ENCODE data around the gene CATSPERZ. TPM values are rescaled to one million over a fixed set of nuclear protein-coding genes. Genes with fewer than 3 reads are reported as not detected.

The CATSPERZ gene
- total RNA-seq, 2 donors from 2014 or later = 0.55 TPM; not detected in 1

DNA sequence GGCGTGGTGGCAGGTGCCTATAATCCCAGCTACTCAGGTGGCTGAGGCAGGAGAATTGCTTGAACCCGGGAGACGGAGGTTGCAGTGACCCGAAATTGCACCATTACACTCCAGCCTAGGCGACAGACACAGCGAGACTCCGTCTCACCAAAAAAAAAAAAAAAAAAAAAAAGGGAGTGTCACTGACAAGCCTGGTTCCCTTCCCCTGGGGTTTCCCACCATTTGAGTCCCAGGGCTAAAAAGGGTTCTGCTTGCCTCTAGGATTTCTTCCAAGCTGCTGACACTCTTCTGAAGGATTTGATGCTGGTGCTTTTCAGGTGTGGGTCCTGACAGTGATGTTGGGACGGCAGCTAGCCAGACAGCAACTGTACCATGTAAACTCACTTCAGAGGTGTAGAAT, 38.6 kb downstream of the CATSPERZ start:
- Mint-ChIP-seq H3K27ac (peak overlapping the region in 1 of 2 donors; percentile 83), H3K9me3 (no peaks in the 10 kb centered on the region), H3K36me3 (peaks cover 5 to 10% of the 10 kb centered on the region in 2 donors)
- DNase-seq (ENCODE audit: low spot score in 2 of 2) (no peak), ATAC-seq (no peak)

DNA sequence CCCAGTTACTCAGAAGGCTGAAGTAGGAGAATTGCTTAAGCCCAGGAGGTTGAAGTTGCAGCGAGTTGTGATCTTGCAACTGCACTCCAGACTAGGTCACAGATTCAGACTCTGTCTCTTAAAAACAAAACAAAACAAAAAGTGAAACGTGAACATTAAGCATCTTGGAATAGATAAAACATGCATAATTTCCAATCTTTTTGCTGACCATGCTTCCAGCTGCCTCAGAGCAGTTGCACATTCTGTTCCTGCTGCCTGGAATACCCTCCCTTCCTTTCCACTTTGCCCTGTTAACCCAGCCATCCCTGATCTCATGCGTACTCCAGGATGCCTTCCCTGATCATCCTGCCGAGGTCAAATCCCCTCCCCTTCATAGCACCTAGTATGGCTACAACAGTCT, 39.1 kb downstream of the CATSPERZ start:
- Mint-ChIP-seq H3K27ac (peak overlapping the region; percentile 83 to 95), H3K9me3 (no peaks in the 10 kb centered on the region), H3K36me3 (peaks cover 5 to 10% of the 10 kb centered on the region in 2 donors)
- ATAC-seq (no peak), DNase-seq (ENCODE audit: low spot score in 2 of 2) (no peak)

DNA sequence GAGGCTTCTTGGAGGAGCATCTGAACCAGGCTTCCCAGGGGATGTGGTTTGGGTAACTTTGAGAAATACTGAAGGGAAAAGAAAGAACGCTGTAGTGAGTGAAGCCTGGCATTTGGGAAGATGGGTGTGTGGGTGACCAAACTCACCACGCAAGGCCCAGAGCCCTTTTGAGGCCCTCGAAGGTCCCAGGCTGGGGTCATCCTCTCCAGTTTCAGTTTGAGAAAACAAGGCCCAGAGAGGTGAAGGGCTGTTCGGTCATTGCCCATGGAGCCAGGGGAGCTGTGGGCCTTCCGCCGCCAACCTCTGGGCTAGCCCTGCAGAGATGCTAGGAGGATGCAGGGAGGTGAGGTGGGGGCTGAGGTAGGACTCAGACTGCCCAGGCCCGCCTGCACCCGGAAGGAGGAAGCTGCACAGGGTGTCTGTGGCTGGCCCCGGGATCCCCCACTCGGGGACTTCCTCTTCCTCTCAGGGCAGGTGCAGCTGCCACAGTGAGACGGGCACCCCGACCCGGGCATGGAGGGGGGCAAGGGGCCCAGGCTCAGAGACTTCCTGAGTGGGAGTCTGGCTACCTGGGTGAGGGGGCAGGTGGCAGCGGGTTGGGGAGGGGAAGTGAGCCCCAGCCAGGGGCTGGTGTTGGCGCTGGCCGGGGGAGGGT, 39.7 kb downstream of the CATSPERZ start, which contains the start of gene CCDC88B:
Gene CCDC88B, plus strand, starts transcription at position 451 of the 655 bp plus-strand sequence. Its CDS starts 63 bp downstream, at position 514.
- peak; percentile 80 to 85 for DNase-seq (ENCODE audit: low spot score in 2 of 2)
- H3K27ac Mint-ChIP-seq = peak within 1 kb of the TSS; percentile 83 to 95
- peak; percentile 76 to 85 for ATAC-seq
- H3K36me3 Mint-ChIP-seq = peaks cover 5 to 10% of the 10 kb centered on the region in 2 donors
- H3K9me3 Mint-ChIP-seq = no peaks in the 10 kb centered on the region

DNA sequence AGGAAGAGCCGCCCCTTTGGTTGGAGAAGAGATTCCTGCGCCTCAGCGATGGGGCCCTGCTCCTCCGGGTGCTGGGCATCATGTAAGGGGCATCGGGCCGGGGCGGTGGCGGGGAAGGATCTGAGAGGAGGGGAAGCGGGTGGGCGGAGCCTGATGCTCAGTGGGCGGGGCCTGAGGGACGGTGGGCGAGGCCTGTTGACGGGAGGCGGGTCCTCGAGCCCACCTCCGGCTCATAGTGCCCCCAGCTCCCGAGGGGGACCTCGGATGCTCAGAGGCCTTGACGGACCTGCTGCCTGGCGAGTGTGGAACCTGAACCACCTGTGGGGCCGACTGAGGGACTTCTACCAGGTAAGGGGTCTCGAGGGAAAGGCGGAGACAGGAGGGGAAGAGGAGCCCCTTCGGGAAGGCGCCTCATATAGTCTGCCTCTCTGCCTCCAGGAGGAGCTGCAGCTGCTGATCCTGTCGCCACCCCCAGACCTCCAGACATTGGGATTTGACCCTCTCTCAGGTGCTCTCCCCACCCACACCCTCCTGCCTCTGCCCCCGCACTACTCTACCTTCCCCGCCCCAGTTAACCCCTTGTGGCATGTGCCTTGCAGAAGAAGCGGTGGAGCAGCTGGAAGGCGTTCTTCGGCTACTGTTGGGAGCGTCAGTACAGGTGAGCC, 40.6 kb downstream of the CATSPERZ start:
- DNase-seq (ENCODE audit: low spot score in 2 of 2) = peak in 1 of 2 donors; percentile 85
- Mint-ChIP-seq H3K27ac (peak overlapping the region; percentile 83 to 95), H3K9me3 (no peaks in the 10 kb centered on the region), H3K36me3 (peaks cover 5 to 10% of the 10 kb centered on the region in 2 donors)
- peak; percentile 28 to 61 for ATAC-seq

DNA sequence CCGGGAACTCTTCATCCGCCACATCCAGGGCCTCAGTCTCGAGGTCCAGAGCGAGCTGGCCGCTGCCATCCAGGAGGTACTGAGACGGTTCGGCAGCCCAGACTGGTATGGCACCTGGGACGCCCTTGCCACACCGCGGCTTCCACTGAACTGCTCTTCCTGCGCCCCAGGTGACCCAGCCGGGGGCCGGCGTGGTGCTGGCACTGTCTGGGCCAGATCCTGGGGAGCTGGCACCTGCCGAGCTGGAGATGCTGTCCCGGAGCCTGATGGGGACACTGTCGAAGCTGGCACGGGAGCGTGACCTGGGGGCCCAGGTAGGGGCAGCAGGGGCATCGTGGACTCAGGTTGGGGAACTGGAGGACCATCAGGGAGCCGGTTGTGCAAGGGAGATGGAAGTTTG, 41.3 kb downstream of the CATSPERZ start:
- H3K36me3 Mint-ChIP-seq = peaks cover 5 to 10% of the 10 kb centered on the region in 2 donors
- no peaks in the 10 kb centered on the region for H3K9me3 Mint-ChIP-seq
- DNase-seq (ENCODE audit: low spot score in 2 of 2) (no peak), ATAC-seq (no peak)
- peak overlapping the region in 1 of 2 donors; percentile 83 for H3K27ac Mint-ChIP-seq

DNA sequence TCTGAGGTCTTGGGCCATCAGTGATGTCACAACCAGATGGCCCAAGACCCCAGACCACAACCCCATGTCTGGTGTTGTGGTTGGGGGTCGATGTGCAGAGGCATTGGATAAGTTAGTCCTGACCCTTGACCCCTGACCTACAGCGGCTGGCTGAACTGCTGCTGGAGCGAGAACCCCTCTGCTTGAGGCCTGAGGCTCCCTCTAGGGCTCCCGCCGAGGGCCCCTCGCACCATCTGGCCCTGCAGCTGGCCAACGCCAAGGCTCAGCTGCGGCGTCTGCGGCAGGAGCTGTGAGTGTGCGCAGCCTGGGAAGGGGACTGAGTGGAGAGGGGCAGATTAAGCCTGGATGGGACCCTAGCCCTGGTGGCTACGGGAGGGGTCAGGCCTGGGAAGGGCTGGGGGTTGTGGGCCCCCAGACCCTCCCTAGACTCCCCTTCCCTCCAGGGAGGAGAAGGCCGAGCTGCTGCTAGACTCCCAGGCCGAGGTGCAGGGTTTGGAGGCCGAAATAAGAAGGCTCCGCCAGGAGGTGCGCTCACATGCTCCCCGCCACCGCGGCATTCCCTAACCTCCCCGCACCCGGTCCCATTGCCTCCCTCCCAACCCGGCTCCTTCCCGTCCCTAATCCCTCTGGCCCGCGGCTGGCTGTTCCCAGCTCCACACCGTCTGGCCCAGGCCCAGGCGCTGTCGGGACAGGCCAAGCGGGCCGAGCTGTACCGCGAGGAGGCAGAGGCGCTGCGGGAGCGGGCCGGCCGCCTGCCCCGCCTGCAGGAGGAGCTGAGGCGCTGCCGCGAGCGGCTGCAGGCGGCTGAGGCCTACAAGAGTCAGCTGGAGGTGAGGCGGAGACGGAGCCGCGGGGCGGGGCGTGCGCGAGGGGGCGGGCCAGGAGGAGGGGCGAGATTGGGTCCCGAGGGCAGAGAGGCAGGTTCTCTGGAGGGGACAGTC, 42.0 kb downstream of the CATSPERZ start:
- peak overlapping the region in 1 of 2 donors; percentile 83 for H3K27ac Mint-ChIP-seq
- ATAC-seq (peak; percentile 28 to 85), DNase-seq (ENCODE audit: low spot score in 2 of 2) (peak in 1 of 2 donors; percentile 94)
- peaks cover 5 to 10% of the 10 kb centered on the region in 2 donors for H3K36me3 Mint-ChIP-seq
- no peaks in the 10 kb centered on the region for H3K9me3 Mint-ChIP-seq

DNA sequence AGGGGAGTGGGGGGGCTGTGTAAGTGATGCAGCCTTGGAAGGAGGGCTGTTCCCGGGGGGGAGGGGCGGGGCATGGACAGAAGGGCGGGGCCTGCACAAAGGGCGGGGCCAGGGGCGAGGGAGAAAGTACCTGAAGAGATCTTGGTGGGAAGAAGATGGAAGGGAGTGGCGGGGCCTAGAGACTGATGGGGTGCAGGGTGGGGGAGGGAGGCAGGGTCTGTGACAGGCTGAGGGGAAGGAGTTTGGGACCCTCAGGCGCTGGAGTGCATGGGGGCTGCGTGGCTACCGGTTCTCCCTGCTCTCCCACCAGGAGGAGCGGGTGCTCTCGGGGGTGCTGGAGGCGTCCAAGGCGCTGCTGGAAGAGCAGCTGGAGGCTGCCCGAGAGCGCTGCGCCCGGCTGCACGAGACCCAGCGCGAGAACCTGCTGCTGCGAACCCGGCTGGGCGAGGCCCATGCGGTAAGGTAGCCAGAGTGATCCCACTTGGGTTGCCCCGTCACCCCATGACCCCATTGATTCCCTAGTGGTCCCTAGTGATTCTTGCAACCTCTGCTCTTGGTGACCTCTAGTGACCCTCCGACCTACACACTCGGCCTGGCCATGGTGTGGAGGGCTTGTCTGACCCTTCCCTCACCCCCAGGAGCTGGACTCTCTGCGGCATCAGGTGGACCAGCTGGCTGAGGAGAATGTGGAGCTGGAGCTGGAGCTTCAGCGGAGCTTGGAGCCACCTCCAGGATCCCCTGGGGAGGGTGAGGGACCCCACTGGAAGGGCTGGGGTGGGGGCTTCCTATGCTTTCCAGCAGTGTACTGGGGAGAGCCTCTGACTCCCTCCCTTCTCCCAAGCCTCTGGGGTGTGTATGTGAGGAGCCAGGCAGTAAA, 42.9 kb downstream of the CATSPERZ start:
- Mint-ChIP-seq H3K36me3 (peaks cover 5 to 10% of the 10 kb centered on the region in 2 donors), H3K27ac (no peak overlapping the region), H3K9me3 (no peaks in the 10 kb centered on the region)
- DNase-seq (ENCODE audit: low spot score in 2 of 2) (no peak), ATAC-seq (no peak)

DNA sequence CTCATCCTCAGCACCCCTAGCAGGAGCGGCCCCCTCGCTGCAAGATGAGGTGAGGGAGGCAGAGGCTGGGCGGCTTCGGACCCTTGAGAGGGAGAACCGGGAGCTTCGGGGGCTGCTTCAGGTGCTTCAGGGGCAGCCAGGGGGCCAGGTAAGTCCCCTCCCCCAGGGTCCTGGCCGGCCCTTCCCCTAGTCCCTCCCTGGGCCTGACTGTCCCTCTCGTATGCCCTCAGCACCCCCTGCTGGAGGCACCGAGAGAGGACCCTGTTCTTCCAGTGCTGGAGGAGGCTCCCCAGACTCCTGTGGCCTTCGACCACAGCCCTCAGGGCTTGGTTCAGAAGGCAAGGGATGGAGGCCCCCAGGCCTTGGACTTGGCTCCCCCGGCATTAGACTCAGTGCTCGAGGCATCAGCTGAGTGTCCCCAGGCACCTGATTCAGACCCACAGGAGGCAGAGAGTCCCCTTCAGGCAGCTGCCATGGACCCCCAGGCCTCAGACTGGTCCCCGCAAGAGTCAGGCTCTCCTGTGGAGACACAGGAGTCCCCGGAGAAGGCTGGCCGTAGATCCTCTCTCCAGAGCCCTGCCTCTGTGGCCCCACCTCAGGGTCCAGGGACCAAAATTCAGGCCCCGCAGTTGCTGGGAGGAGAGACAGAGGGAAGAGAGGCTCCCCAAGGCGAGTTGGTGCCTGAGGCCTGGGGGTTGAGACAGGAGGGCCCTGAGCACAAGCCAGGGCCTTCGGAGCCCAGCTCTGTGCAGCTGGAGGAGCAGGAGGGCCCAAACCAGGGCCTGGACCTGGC, 43.8 kb downstream of the CATSPERZ start:
- peaks cover 5 to 9% of the 10 kb centered on the region in 2 donors for H3K36me3 Mint-ChIP-seq
- DNase-seq (ENCODE audit: low spot score in 2 of 2) = no peak

DNA sequence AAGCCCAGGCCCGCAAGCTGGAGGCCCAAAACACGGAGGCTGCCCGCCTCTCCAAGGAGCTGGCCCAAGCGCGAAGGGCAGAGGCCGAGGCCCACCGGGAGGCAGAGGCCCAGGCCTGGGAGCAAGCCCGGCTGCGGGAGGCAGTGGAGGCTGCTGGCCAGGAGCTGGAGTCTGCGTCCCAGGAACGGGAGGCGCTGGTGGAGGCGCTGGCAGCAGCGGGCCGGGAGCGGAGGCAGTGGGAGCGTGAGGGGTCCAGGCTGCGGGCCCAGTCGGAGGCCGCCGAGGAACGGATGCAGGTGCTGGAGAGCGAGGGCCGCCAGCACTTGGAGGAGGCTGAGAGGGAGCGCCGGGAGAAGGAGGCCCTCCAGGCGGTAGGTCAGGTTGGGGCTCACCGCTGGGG, 44.6 kb downstream of the CATSPERZ start:
- peak overlapping the region in 1 of 2 donors; percentile 77 for H3K27ac Mint-ChIP-seq
- H3K36me3 Mint-ChIP-seq = peaks cover 1 to 5% of the 10 kb centered on the region in 2 donors
- no peaks in the 10 kb centered on the region for H3K9me3 Mint-ChIP-seq
- DNase-seq (ENCODE audit: low spot score in 2 of 2) (no peak), ATAC-seq (no peak)

More for the DNA sequence above, 43.8 kb downstream of the CATSPERZ start:
- Mint-ChIP-seq H3K9me3 (no peaks in the 10 kb centered on the region), H3K27ac (peak overlapping the region in 1 of 2 donors; percentile 77)
- no peak for ATAC-seq

DNA sequence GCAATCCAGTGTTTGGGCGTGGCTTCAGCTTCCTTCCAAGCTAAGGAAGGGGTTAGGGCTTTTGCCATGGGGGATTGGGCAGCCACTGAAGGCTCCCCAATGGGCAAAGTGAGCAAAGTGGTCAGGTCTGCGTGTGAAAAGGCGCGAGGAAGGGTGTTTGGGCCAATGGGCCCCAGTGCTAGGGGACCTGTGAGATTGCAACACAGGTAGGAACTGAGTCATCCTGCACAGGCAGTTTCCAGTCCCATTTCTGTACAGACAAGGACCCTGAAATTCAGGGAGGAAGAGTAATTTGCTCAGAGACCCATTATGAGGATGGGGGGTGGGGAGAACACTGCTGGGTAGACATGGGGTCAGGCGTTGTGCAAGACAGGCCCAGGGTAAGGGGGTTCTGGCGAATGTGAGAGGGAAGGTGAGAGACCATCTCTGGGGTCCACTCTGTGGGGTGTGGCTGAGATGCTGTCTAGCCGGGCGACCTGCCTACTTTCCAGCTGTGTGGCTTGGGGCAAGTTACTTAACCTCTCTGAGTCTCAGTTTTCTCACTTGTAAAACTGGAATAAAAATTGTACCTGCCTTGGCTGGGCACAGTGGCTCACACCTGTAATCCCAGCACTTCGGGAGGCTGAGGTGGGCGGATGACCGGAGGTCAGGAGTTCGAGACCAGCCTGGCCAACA, 47.2 kb downstream of the CATSPERZ start:
- DNase-seq (ENCODE audit: low spot score in 2 of 2) = no peak
- no peaks in the 10 kb centered on the region for H3K36me3 Mint-ChIP-seq
- no peak for ATAC-seq
- H3K9me3 Mint-ChIP-seq = no peaks in the 10 kb centered on the region
- peak overlapping the region; percentile 23 to 41 for H3K27ac Mint-ChIP-seq

DNA sequence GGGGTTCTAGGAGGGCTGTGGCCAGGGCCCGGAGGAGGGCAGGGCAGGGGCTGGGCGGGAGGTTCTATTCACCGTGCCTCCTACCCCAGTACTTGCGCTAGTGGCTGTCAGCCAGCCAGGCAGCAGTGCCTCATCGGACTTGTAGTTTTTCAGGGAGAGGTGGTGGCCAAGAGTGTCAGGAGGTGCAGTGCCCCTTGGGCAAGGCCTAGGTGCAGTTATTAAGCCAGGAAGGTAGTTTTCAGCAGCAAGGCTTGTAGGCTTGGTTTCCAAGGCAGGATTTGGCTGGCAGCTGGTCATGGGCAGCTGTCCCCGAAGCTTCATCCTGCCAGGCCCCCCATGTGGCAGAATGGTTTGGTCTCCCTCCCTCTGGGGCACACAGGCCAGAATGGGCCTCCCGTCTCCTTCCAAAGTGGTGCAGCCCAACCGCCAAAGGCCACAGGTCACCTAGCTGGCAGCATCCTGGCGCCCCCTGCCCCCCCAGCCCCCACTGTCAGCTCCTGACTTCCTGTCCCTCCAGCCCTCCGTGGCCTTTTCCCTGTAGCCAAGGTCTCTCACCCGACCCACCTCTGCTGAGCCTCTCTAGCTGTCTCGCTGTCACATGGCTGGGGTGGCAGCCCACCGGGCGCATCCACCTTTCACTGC, 48.3 kb downstream of the CATSPERZ start:
- peak overlapping the region in 1 of 2 donors; percentile 36 for H3K27ac Mint-ChIP-seq
- DNase-seq (ENCODE audit: low spot score in 2 of 2) = no peak
- no peak for ATAC-seq
- H3K36me3 Mint-ChIP-seq = no peaks in the 10 kb centered on the region
- H3K9me3 Mint-ChIP-seq = no peaks in the 10 kb centered on the region

DNA sequence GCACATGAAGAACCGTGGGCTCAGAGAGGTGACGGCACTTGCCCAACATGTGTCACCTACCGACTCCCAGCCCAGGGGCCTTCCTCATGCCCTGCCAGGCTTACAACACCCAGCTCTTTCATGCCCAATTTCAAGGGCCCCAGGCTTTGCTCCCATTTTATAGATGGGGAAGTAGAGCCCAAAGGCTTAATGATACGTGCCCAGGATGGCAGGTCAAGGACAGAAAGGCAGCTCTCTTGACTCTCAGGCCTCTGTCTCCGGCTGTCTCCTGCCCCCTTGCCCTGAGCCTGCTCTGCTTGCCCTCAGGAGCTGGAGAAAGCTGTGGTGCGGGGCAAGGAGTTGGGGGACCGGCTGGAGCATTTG, 48.8 kb downstream of the CATSPERZ start:
- Mint-ChIP-seq H3K36me3 (no peaks in the 10 kb centered on the region), H3K27ac (peak overlapping the region in 1 of 2 donors; percentile 84), H3K9me3 (no peaks in the 10 kb centered on the region)
- no peak for DNase-seq (ENCODE audit: low spot score in 2 of 2)
- ATAC-seq = no peak

DNA sequence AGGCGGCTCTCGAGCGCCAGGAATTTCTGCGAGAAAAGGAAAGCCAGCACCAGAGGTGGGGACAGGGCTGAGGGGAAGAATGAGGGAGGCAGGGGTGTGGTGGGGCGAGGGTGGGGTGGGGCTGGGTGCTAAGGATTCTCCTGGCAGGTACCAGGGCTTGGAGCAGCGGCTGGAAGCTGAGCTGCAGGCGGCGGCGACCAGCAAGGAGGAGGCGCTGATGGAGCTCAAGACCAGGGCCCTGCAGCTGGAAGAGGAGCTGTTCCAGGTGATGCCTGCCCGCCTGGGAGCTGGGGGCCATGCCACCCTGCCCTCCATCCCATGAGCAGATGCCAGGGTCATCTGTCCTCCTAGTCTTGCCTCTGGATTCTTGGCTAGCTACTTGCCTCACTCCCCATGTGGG, 49.2 kb downstream of the CATSPERZ start:
- Mint-ChIP-seq H3K36me3 (no peaks in the 10 kb centered on the region), H3K9me3 (no peaks in the 10 kb centered on the region), H3K27ac (peak overlapping the region in 1 of 2 donors; percentile 84)
- ATAC-seq (no peak), DNase-seq (ENCODE audit: low spot score in 2 of 2) (no peak)

DNA sequence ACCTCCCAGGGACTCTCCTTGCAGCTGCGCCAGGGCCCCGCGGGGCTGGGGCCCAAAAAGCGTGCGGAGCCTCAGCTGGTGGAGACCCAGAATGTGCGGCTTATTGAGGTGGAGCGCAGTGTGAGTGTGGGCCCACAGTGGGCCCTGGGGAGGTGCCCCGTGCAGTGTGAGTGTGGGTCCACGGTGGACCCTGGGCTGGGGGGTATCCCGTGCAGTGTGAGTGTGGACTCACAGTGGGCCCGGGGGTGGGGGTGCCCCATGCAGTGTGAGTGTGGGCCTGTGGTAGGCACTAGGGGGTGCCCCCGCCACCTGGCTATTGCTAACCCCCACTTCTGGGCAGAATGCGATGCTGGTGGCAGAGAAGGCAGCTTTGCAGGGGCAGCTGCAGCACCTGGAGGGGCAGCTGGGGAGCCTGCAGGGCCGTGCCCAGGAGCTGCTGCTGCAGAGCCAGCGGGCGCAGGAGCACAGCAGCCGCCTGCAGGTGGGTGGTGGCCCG, 51.0 kb downstream of the CATSPERZ start:
- Mint-ChIP-seq H3K27ac (no peak overlapping the region), H3K36me3 (no peaks in the 10 kb centered on the region), H3K9me3 (no peaks in the 10 kb centered on the region)
- no peak for DNase-seq (ENCODE audit: low spot score in 2 of 2)
- no peak for ATAC-seq
